Measurements from ENCODE around the gene RAG1. TPM values are rescaled to one million over a fixed set of nuclear protein-coding genes. Genes with fewer than 3 reads are reported as not detected.

Gene RAG1
- total and polyA plus RNA-seq, 2 donors (not counting 1 experiment from before 2014, with no cell fraction given): 0.06 to 0.37 TPM

DNA sequence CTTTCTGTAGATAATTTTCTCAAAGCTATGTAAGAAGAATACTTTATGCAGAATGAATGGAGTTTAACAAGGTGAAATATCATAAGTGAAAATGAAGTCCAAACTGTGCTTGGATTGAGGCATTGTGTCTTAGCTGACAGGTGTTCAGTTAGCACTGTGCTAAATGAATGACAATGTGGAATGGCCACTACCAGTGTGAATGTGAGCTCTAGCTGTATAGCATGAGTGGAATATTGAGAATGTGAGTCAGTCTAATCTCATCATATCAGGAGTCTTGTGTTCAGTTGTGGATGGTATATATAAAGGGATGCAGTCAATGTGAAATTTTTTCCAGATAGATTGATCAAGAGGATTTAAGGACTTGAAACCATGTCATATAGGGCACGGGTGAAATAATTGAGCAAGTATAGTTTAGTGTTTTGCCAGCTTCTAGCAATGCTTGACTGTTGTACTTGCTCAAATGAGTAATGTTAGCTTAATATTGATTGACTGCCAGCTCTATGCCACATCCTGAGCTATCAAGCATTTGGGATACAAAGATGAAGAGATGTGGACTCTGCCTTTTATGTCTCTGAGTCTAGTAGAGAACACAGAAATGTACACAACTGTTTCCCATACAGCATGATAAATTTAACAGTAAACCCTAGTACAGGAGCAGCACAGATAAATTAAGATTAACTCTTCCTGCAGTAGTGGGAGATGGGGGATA, 40.8 kb downstream of the RAG1 start:
- no peak for DNase-seq
- H3K4me2 ChIP-seq (replicated peaks; ENCODE audit: low read depth, low read length, poor library complexity, severe bottlenecking): no peak overlapping the region
- WGBS (ENCODE audit: insufficient coverage): no CpG with 5 or more reads among the region's 1 CpG
- peaks cover 0 to 31% (median 4%) of the 10 kb centered on the region in 4 experiments for H3K27me3 ChIP-seq (replicated peaks in 1 of 4; ENCODE audit: control extremely low read depth in 1 of 4, control insufficient read depth in 3 of 4, insufficient read depth in 4 of 4, low read length in 3 of 4)
- Mint-ChIP-seq H3K27me3 (peaks cover 56% of the 10 kb centered on the region), H3K4me3 (no peak overlapping the region), H3K4me1 (no peaks in the 10 kb centered on the region), H3K27ac (no peak overlapping the region), H3K9me3 (ENCODE audit: insufficient read depth) (no peaks in the 10 kb centered on the region)
- ChIA-PET CTCF (no interaction called here), POLR2A (no interaction called here)
- H3K4me1 ChIP-seq (ENCODE audit: control insufficient read depth in 2 of 2, insufficient read depth in 2 of 2, low read length in 2 of 2): no peaks in the 10 kb centered on the region
- H3K9me3 ChIP-seq (ENCODE audit: control extremely low read depth in 1 of 3, control insufficient read depth in 2 of 3, insufficient read depth in 1 of 3, low read length in 2 of 3): peaks cover 0 to 1% (median 0%) of the 10 kb centered on the region in 3 donors
- H2AFZ ChIP-seq (ENCODE audit: insufficient read depth, low read depth, low read length, poor library complexity, severe bottlenecking): no peak overlapping the region
- no peak overlapping the region for H3K4me3 ChIP-seq (ENCODE audit: control extremely low read depth in 1 of 5, extremely low read depth in 1 of 5, insufficient read depth in 1 of 5, low read depth in 2 of 5, low read length in 4 of 5)
- no peaks in the 10 kb centered on the region for H3K36me3 ChIP-seq (replicated peaks in 1 of 2; ENCODE audit: control extremely low read depth in 1 of 2, control insufficient read depth in 1 of 2, extremely low read depth in 1 of 2, insufficient read depth in 2 of 2, low read length in 1 of 2)
- no peak for ATAC-seq (ENCODE audit: low read depth)
- TF ChIP-seq, protein P1, sequence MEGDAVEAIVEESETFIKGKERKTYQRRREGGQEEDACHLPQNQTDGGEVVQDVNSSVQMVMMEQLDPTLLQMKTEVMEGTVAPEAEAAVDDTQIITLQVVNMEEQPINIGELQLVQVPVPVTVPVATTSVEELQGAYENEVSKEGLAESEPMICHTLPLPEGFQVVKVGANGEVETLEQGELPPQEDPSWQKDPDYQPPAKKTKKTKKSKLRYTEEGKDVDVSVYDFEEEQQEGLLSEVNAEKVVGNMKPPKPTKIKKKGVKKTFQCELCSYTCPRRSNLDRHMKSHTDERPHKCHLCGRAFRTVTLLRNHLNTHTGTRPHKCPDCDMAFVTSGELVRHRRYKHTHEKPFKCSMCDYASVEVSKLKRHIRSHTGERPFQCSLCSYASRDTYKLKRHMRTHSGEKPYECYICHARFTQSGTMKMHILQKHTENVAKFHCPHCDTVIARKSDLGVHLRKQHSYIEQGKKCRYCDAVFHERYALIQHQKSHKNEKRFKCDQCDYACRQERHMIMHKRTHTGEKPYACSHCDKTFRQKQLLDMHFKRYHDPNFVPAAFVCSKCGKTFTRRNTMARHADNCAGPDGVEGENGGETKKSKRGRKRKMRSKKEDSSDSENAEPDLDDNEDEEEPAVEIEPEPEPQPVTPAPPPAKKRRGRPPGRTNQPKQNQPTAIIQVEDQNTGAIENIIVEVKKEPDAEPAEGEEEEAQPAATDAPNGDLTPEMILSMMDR (IDR thresholded peaks at IDR 0.05): no peak
- no peak for TF ChIP-seq EZH2 (IDR thresholded peaks at IDR 0.05; ENCODE audit: borderline replicate concordance, insufficient read depth, low read depth, low read length, poor library complexity, severe bottlenecking)
- H3K9ac ChIP-seq (ENCODE audit: low read length): no peak overlapping the region
- H3K79me2 ChIP-seq (ENCODE audit: control insufficient read depth, insufficient read depth, low read length): no peaks in the 10 kb centered on the region
- H4K20me1 ChIP-seq (ENCODE audit: control insufficient read depth, insufficient read depth, low read length, poor library complexity, severe bottlenecking): no peaks in the 10 kb centered on the region
- no peak overlapping the region for H3K27ac ChIP-seq (ENCODE audit: low read length in 2 of 2)
- intact Hi-C loops (cut with micrococcal nuclease): no loop called here

DNA sequence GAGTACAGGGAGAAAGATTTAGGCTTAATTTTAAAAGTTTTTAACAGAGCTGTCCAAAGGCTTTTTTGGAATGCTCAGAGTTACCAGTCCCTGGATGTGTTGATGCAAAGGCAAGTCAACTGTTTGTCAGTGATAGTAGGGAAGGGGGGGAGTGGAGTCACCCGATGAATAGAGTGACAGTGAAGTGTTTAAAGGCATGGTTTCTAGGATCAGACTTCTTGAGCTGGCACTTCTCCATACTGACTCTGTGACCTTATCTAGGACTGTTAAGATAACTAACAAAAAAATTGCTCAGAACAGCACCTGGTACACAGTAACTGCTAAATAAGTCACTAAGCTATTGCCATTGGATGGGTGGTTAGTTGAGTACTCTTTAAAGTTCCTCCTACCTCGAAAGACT, 41.6 kb downstream of the RAG1 start:
- CTCF ChIA-PET: no interaction called here

More for the DNA sequence above, 41.6 kb downstream of the RAG1 start:
- no peaks in the 10 kb centered on the region for H4K20me1 ChIP-seq (ENCODE audit: control insufficient read depth, insufficient read depth, low read length, poor library complexity, severe bottlenecking)
- peaks cover 0 to 2% (median 0%) of the 10 kb centered on the region in 3 donors for H3K9me3 ChIP-seq (ENCODE audit: control extremely low read depth in 1 of 3, control insufficient read depth in 2 of 3, insufficient read depth in 1 of 3, low read length in 2 of 3)
- peaks cover 50% of the 10 kb centered on the region for H3K27me3 Mint-ChIP-seq
- H3K9ac ChIP-seq (ENCODE audit: low read length): no peak overlapping the region
- POLR2A ChIA-PET: no interaction called here
- H3K27ac Mint-ChIP-seq: no peak overlapping the region
- no peaks in the 10 kb centered on the region for H3K36me3 ChIP-seq (replicated peaks in 1 of 2; ENCODE audit: control extremely low read depth in 1 of 2, control insufficient read depth in 1 of 2, extremely low read depth in 1 of 2, insufficient read depth in 2 of 2, low read length in 1 of 2)
- TF ChIP-seq, protein P1 (IDR thresholded peaks at IDR 0.05): no peak
- no peak for TF ChIP-seq EZH2 (IDR thresholded peaks at IDR 0.05; ENCODE audit: borderline replicate concordance, insufficient read depth, low read depth, low read length, poor library complexity, severe bottlenecking)
- intact Hi-C loops (cut with micrococcal nuclease): no loop called here
- no peak overlapping the region for H3K27ac ChIP-seq (ENCODE audit: low read length in 2 of 2)
- WGBS (ENCODE audit: insufficient coverage): 100% methylated on average over 1 of the region's 2 CpGs
- no peaks in the 10 kb centered on the region for H3K9me3 Mint-ChIP-seq (ENCODE audit: insufficient read depth)
- no peak overlapping the region for H3K4me3 ChIP-seq (ENCODE audit: control extremely low read depth in 1 of 5, extremely low read depth in 1 of 5, insufficient read depth in 1 of 5, low read depth in 2 of 5, low read length in 4 of 5)
- DNase-seq (no peak), ATAC-seq (ENCODE audit: low read depth) (no peak)
- no peak overlapping the region for H3K4me2 ChIP-seq (replicated peaks; ENCODE audit: low read depth, low read length, poor library complexity, severe bottlenecking)
- H3K4me3 Mint-ChIP-seq: no peak overlapping the region
- H3K4me1 ChIP-seq (ENCODE audit: control insufficient read depth in 2 of 2, insufficient read depth in 2 of 2, low read length in 2 of 2): no peaks in the 10 kb centered on the region
- H3K4me1 Mint-ChIP-seq: no peaks in the 10 kb centered on the region
- H2AFZ ChIP-seq (ENCODE audit: insufficient read depth, low read depth, low read length, poor library complexity, severe bottlenecking): no peak overlapping the region
- H3K79me2 ChIP-seq (ENCODE audit: control insufficient read depth, insufficient read depth, low read length): no peaks in the 10 kb centered on the region
- H3K27me3 ChIP-seq (replicated peaks in 1 of 4; ENCODE audit: control extremely low read depth in 1 of 4, control insufficient read depth in 3 of 4, insufficient read depth in 4 of 4, low read length in 3 of 4): peaks cover 0 to 26% (median 4%) of the 10 kb centered on the region in 4 experiments
